HG03575 (cell line): ENCODE results near the gene SLC6A3.
"Not testable (repeated sequence)": the region's sequence is repeated elsewhere in the genome, so short reads cannot be mapped to it uniquely, and the experiment has no call there.

Source experiments
- ATAC-seq: cut with Tn5 transposase; IDR thresholded peaks from one replicate; pipeline ENCODE4 v1.9.1; 2021; ENCODE audit not compliant: unreplicated experiment, insufficient number of reproducible peaks, low FRiP score; ENCODE audit errors: extremely low read depth

The SLC6A3 gene

DNA sequence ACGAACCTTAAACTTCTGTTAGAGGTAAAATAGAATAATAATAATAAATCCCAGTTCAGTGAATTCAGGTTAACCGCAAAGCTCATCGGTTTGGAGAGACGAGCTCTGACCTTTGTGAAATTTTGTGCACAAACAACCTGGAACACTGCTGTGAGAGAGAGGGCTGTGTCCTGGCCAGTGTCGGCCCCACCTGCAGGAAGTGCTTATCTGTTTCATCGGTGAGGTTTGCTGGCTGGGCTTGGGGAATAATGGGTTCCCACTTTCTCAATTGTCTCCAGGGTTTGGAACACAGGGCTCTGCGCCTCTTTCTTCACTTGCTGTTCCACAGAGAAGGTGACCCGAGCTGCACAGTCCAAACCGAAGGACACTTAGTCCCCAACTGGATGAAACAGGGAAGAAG is 81.0 kb downstream of the SLC6A3 start:
- no peak for ATAC-seq

DNA sequence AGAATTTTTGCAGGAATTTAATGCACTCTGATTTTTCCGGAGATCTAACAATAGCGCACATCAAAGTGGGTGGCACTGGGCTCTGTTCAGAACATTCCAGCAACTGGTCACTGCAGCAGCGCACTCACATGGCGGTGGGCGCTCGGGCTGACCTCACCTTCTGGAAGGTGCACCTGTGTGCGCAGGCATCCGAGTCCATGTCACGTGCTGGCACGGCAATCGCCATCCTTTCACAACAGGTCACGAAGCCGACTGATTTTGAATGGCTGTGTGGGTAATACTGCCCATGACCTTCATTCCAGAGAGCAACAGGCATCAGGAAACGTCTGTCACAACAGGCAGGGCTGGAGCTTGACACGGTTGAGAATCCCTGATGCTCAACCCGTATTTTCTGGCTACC is 81.7 kb downstream of the SLC6A3 start:
- no peak for ATAC-seq

DNA sequence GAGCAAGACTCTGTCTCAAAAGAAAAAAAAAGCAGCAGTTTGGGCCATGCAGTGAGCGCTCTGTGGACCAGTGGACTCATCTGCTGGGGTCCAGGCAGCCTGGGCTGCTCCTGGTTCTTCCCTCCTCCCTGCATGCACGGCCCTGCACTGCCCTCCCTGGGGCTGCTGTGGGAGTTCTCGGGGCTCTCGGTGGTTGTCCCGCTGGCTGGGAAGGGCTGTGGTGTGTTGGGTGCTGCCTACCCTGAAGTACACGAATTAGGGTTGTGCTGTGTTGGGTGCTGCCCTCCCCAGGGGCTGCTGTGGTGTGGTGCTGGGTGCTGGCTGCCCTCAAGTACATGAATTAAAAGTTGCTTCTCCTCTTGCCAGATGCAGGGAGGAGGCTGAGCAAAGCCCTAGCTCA is 82.1 kb downstream of the SLC6A3 start:
- no peak for ATAC-seq

GRCh38 chr5:1362242-1363015 is 82.8 kb downstream of the SLC6A3 start:
- ATAC-seq = no peak

DNA sequence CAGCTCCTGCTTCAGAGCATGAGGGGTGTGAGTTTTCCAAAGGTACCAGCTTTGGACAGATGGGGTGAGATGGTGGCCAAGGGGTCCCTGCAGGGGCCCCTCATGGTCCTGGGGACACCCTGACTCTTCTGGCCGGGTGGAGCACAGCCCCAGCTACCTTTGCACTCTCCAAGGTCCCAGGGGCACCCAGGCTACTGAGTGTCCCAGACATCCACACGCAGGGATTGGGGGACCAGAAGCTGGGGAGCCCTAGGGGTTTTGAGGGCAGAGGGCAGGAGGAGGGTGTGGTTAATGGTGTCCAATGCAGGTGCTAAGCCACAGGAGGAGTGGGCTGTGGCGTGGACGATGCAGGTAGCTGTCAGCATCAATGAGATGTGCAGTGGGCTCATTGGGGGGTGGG is 84.4 kb downstream of the SLC6A3 start:
- ATAC-seq = no peak

GRCh38 chr5:1360367-1360766 is 84.9 kb downstream of the SLC6A3 start:
- not testable (repeated sequence) for ATAC-seq

DNA sequence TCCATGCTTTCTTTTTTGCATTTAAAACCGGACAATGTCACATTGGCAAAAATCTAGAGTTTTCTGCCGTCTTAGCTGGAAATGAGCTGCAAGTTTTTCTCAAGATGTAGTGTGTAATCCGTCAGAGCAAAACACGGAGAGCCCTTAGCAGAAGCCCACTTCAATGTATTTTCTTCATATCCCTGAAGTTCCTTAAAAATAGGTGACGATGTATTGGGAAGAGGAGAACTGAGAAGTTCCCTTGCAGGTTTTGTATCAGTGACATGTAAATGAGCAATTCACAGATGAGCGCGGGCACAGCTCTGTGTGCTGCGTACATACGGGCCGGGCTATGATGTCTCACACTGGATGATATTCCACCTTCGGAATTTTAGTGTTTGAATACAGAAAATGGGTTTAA is 85.5 kb downstream of the SLC6A3 start:
- ATAC-seq = no peak

- ATAC-seq = no peak
These were observed 86.1 kb downstream of the SLC6A3 start for GRCh38 chr5:1359031-1359645.

GRCh38 chr5:1358726-1359025 is 86.6 kb downstream of the SLC6A3 start:
- ATAC-seq = no peak

DNA sequence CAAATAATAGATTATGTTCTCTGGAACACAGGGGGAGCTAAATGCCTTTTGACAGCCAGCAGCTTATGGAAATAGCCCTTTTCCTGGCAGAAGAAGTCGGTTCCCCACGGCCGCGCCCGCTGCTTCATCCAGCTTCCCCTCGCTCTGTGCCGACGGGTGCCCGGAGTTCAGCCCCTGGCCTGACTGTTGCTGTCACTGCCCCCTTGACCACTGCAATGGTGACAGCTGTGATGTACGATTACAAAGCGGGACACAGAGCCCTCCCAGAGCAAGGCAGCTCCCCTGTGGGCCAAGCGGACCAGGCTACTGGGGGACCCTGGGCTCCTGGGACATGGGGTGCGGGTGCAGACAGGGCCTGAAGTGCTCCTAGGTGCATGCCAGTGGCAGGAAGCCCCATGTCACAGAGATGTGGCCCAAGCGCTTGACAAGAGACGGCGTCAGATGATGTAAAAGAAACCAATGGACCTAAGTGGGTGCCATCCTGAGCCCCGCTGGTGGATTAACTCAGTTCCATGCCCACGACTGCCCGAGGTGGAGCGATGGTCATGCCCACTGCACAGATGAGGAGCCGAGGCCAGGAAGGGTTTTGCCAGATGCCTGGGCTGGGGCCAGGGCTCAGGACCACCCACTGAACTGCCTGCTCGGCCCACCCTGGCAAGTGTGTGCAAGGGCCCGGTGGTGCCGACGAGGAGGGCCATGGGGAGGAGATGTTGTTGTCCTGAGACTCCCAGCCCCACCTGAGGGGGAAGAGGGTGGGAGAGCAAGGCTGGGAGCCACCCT is 87.1 kb downstream of the SLC6A3 start:
- no peak for ATAC-seq

- no peak for ATAC-seq
These were observed 88.1 kb downstream of the SLC6A3 start for GRCh38 chr5:1356873-1357787.

- no peak for ATAC-seq
These were observed 90.7 kb downstream of the SLC6A3 start for GRCh38 chr5:1354576-1354975.

DNA sequence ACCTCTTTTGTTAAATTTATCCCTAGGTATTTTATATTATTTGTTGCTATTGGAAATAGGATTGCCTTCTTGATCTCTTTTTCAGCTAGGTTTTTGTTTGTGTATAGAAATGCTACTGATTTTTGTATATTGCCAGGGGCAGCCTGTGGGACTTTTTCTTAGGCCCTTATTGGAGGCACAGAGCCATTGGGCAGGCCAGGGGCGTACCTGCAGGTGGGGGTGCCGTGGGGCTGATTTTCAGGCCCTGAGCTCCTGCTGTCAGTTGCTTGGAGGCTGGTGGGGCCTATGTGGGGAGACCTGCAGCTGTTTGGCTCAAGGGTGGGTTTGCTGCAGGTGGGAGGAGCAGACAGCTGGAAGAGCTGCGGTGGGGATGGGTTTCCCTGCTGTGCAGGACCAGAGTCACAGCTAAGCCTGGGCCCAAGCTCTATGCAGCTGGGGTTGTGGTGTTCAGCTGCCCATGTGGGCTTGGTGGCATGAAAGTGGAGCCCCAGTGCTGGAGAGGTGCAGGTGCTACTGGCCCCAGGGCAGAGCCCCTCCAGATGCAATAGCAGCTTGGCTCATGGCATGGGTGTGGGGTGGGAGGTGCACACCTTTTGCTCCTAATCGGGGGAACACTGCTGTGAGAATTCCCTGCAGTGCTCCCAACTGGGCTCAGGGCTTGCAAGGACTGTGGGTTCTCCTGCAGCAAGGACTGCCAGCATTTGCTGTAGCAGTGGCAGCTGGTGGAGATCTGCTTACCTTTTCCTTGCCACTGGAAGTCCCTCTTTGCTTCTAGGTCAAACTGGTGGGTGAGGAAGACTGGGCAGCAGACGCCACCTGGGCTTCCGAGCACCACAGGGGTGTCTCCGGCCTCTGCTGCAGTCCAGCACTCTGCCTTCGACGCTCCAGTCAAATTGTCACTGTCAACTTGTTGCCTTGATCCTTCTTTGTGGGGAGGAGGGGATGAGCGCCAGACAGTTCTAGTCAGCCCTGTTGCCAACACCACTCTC is 92.7 kb downstream of the SLC6A3 start:
- no peak for ATAC-seq

DNA sequence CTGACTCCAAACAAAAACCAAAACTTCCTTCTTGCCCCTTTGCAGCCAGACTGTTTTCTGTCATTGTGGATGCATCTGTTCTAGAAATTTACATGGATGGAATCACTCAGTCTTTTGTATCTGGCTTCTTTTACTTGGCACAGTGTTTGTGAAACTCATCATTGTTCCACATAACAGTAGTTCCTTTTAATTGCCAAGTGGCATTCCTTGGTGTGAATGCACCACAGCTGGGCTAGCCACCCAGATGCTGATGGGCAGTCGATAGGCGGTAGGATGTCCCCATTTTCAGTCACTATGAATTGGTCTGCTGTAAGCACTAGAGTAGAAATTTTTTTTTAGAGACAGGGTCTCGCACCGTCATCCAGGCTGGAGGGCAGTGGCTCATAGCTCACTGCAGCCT is 94.1 kb downstream of the SLC6A3 start:
- ATAC-seq = no peak

GRCh38 chr5:1349246-1349645 is 96.0 kb downstream of the SLC6A3 start:
- no peak for ATAC-seq

GRCh38 chr5:1348986-1349245 is 96.3 kb downstream of the SLC6A3 start:
- ATAC-seq = no peak

GRCh38 chr5:1347571-1347970 is 97.7 kb downstream of the SLC6A3 start:
- ATAC-seq = no peak

GRCh38 chr5:1346627-1347440 is 98.4 kb downstream of the SLC6A3 start:
- ATAC-seq = no peak
